CD14-positive monocyte (primary cell): ENCODE measurements around the gene XIRP1. TPM values are rescaled to one million over a fixed set of nuclear protein-coding genes. Genes with fewer than 3 reads are reported as not detected.

Source experiments
- DNase-seq, 3 donors: peaks; one replicate each; pipeline ENCODE4 v3.0.0-alpha.2; 2011 to 2022
- H2AFZ ChIP-seq: 2 replicates; pipeline ENCODE4 v1.6.0; 2012; ENCODE audit warnings: mild to moderate bottlenecking, low read depth, low read length, inconsistent platforms; ENCODE audit not compliant: insufficient read depth, poor library complexity, severe bottlenecking
- H3K27ac ChIP-seq, 2 donors: 1 replicate in 1 of 2; 2 replicates in 1 of 2; pipeline ENCODE4 v1.5.1; 2012 to 2013; ENCODE audit warnings: low read length in 2 of 2, control low read depth in 1 of 2, inconsistent platforms in 1 of 2, low read depth in 1 of 2, mild to moderate bottlenecking in 1 of 2
- H3K27me3 ChIP-seq, 2 donors: one replicate each; pipeline versions ENCODE4 v1.6.0 to v1.6.1; 2011 to 2013; ENCODE audit warnings: low read length in 2 of 2; ENCODE audit not compliant: control insufficient read depth in 2 of 2, insufficient read depth in 2 of 2
- H3K36me3 ChIP-seq, 2 donors: replicated peaks in 1 of 2; 1 replicate in 1 of 2; 2 replicates in 1 of 2; pipeline versions ENCODE4 v1.5.1 to v1.6.1; 2012 to 2013; ENCODE audit warnings: low read length in 2 of 2, control low read depth in 1 of 2, inconsistent platforms in 1 of 2, mild to moderate bottlenecking in 1 of 2; ENCODE audit not compliant: insufficient read depth in 2 of 2, control insufficient read depth in 1 of 2
- H3K4me1 ChIP-seq, 2 donors: 1 replicate in 1 of 2; 2 replicates in 1 of 2; pipeline versions ENCODE4 v1.5.1 to v1.6.1; 2012 to 2013; ENCODE audit warnings: low read length in 2 of 2, control low read depth in 1 of 2, inconsistent platforms in 1 of 2, mild to moderate bottlenecking in 1 of 2, moderate library complexity in 1 of 2; ENCODE audit not compliant: insufficient read depth in 2 of 2, control insufficient read depth in 1 of 2
- H3K4me2 ChIP-seq: replicated peaks from 2 replicates; pipeline ENCODE3; 2012; ENCODE audit warnings: low read length, moderate library complexity, mild to moderate bottlenecking; ENCODE audit not compliant: poor library complexity, severe bottlenecking; ENCODE audit errors: extremely low read depth
- H3K4me3 ChIP-seq, 3 experiments: fragments of 200-600 bp in 1 of 3; sonication (generic) in 1 of 3; replicated peaks in 1 of 3; 1 replicate in 2 of 3; 2 replicates in 1 of 3; pipeline ENCODE4 v1.5.1; 2011 to 2013; ENCODE audit warnings: low read length in 3 of 3, mild to moderate bottlenecking in 3 of 3, control low read depth in 2 of 3, low read depth in 2 of 3, inconsistent platforms in 1 of 3, moderate library complexity in 1 of 3
- H3K79me2 ChIP-seq: 2 replicates; pipeline ENCODE4 v1.6.0; 2012; ENCODE audit warnings: mild to moderate bottlenecking, control low read depth, inconsistent platforms, low read length, moderate library complexity; ENCODE audit not compliant: insufficient read depth
- H3K9ac ChIP-seq: 2 replicates; pipeline ENCODE4 v1.6.0; 2017; ENCODE audit warnings: low read length, mild to moderate bottlenecking; ENCODE audit not compliant: insufficient read depth, poor library complexity, severe bottlenecking
- H3K9me3 ChIP-seq, 2 donors: replicated peaks in 1 of 2; 1 replicate in 1 of 2; 2 replicates in 1 of 2; pipeline versions ENCODE4 v1.5.1 to v1.6.1; 2012 to 2013; ENCODE audit warnings: low read length in 2 of 2, control low read depth in 1 of 2; ENCODE audit not compliant: control insufficient read depth in 1 of 2, insufficient read depth in 1 of 2
- H4K20me1 ChIP-seq: 2 replicates; pipeline ENCODE4 v1.6.0; 2012; ENCODE audit warnings: mild to moderate bottlenecking, low read length, control low read depth, moderate library complexity; ENCODE audit not compliant: insufficient read depth
- H3K27ac Mint-ChIP-seq, 7 donors: one replicate each; pipeline ENCODE4 v1.8.0; 2020; ENCODE audit warnings: mild to moderate bottlenecking in 7 of 7, mixed read lengths in 7 of 7, moderate library complexity in 6 of 7, inconsistent platforms in 2 of 7
- H3K27me3 Mint-ChIP-seq, 3 donors: one replicate each; pipeline ENCODE4 v1.8.0; 2021 to 2022; ENCODE audit warnings: low read depth in 3 of 3, mild to moderate bottlenecking in 3 of 3, mixed read lengths in 3 of 3, moderate library complexity in 3 of 3, inconsistent platforms in 1 of 3
- H3K36me3 Mint-ChIP-seq, 2 donors: one replicate each; pipeline ENCODE4 v1.8.0; 2020; ENCODE audit warnings: mixed read lengths in 2 of 2, inconsistent platforms in 1 of 2, mild to moderate bottlenecking in 1 of 2
- H3K4me1 Mint-ChIP-seq: one replicate; pipeline ENCODE4 v1.8.0; 2020; ENCODE audit warnings: mild to moderate bottlenecking, mixed read lengths
- H3K4me3 Mint-ChIP-seq, 2 donors: one replicate each; pipeline ENCODE4 v1.8.0; 2020; ENCODE audit warnings: mild to moderate bottlenecking in 2 of 2, mixed read lengths in 2 of 2, moderate library complexity in 1 of 2
- H3K9me3 Mint-ChIP-seq, 7 donors: one replicate each; pipeline ENCODE4 v1.8.0; 2020 to 2022; ENCODE audit warnings: mixed read lengths in 7 of 7, mild to moderate bottlenecking in 6 of 7, moderate library complexity in 6 of 7, inconsistent platforms in 2 of 7
- CTCF ChIP-seq: fragments of 200-600 bp; IDR thresholded peaks from one replicate; pipeline ENCODE4 v1.8.0; 2022; ENCODE audit warnings: antibody characterized with exemption, mild to moderate bottlenecking
- WGBS: methylation state at CpG from one replicate; pipeline ENCODE4 v1.1.5; 2013; ENCODE audit warnings: missing lambda C conversion rate; ENCODE audit not compliant: insufficient coverage; 5-methylcytosine and 5-hydroxymethylcytosine counted together
- intact Hi-C, 2 donors: fragments of 100-400 bp; cut with micrococcal nuclease; formaldehyde crosslinking; loops; one replicate each; pipeline versions ENCODE4 v1.15.0 to v1.15.1; 2023
- polyA plus RNA-seq, 3 donors: library from polyadenylated mRNA; depleted of rRNA in 1 of 3; unstranded in 2 of 3; stranded (reverse) in 1 of 3; fragments of 300-500 nt in 2 of 3; fragments of >200 nt in 1 of 3; fragmentation: Illumina TruSeq in 2 of 3; gene quantifications; 1 replicate in 2 of 3; 2 replicates in 1 of 3; pipeline ENCODE4 v1.2.3, GENCODE V29; 2012 to 2021
- small RNA-seq: library from RNA; depleted of rRNA; stranded (forward); fragments of <200 nt; gene quantifications from one replicate; pipeline ENCODE3, GENCODE V24; 2012; ENCODE audit warnings: low read depth; ENCODE audit not compliant: insufficient read length

The XIRP1 gene
- polyA plus RNA-seq, 3 donors: not detected

DNA sequence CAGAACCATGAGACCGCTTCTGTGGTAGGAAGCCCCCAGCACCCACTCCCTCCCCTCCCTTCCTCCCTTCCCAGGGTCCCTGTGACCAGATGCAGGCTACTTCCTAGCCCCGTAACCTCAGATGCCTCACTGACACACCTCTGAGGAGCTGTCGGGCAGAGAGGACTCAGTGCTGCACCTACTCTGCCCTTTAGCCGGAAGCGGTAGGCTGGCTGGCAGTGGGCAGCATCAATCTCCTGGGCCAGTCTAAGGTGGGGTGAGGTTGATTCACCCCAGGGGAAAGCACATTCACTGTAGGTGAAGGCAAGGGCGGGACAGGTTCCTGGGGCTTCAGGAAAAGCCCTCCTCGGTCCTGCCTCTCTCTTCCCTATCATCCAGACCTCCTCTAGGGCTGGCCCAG is 58.1 kb downstream of the XIRP1 start:
- H3K9me3 ChIP-seq: no peaks in the 10 kb centered on the region
- H2AFZ ChIP-seq: no peak overlapping the region
- H3K4me3 ChIP-seq: no peak overlapping the region
- H3K36me3 ChIP-seq: no peaks in the 10 kb centered on the region
- H3K27me3 ChIP-seq: no peaks in the 10 kb centered on the region
- no peak overlapping the region for H3K9ac ChIP-seq
- Mint-ChIP-seq H3K4me1 (peaks cover 11% of the 10 kb centered on the region), H3K36me3 (peaks cover 16 to 18% of the 10 kb centered on the region in 2 donors), H3K27ac (peak overlapping the region in 2 of 7 donors; percentile 25 to 54), H3K4me3 (no peak overlapping the region), H3K27me3 (peaks cover 0 to 2% (median 1%) of the 10 kb centered on the region in 3 donors), H3K9me3 (peaks cover 0 to 2% (median 0%) of the 10 kb centered on the region in 7 donors)
- peaks cover 3 to 5% of the 10 kb centered on the region in 2 donors for H3K4me1 ChIP-seq
- H3K4me2 ChIP-seq: no peak overlapping the region
- no peaks in the 10 kb centered on the region for H3K79me2 ChIP-seq
- H3K27ac ChIP-seq: no peak overlapping the region
- H4K20me1 ChIP-seq: peaks cover 18% of the 10 kb centered on the region
- DNase-seq: no peak
- 60% methylated on average over 1 of the region's 7 CpGs for WGBS
- intact Hi-C loops: no loop called here
- TF ChIP-seq CTCF: no peak

DNA sequence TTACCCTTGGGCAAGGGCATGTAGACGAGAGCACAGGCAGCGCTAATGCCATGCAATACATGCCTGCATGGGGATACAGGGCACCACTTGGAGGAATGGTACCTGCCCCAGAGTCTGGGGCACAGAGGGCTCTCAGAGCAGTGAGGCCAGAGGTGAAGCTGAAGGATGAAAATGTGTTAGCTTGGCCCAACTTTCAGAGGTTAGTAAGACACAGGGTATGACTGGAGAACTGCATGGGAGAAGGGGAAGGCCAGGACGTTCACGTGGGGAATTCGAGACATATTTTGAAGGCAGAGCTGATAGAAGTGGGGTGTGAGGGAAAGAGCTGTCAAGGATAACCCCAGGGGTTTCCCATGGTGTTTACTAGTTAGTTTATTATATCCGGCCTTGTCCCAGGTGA is 58.6 kb downstream of the XIRP1 start:
- Mint-ChIP-seq H3K27ac (no peak overlapping the region), H3K36me3 (peaks cover 14 to 18% of the 10 kb centered on the region in 2 donors), H3K4me3 (no peak overlapping the region), H3K9me3 (peaks cover 0 to 2% (median 0%) of the 10 kb centered on the region in 7 donors), H3K27me3 (peaks cover 0 to 2% (median 1%) of the 10 kb centered on the region in 3 donors), H3K4me1 (peaks cover 7% of the 10 kb centered on the region)
- Histone ChIP-seq H3K4me2 (no peak overlapping the region), H3K36me3 (no peaks in the 10 kb centered on the region), H2AFZ (no peak overlapping the region), H3K27me3 (no peaks in the 10 kb centered on the region), H3K9ac (no peak overlapping the region), H3K4me1 (peaks cover under 1% of the 10 kb centered on the region in 2 donors), H3K4me3 (no peak overlapping the region), H3K9me3 (no peaks in the 10 kb centered on the region), H3K27ac (no peak overlapping the region), H4K20me1 (peaks cover 14% of the 10 kb centered on the region), H3K79me2 (no peaks in the 10 kb centered on the region)
- DNase-seq: peak in 1 of 3 donors; percentile 63
- intact Hi-C loops: no loop called here
- 79% methylated on average over 6 of the region's 6 CpGs for WGBS
- no peak for TF ChIP-seq CTCF

Small RNAs within 50 kb of the gene (small RNA-seq; reads per million reads assigned to genes)
- gene RF00017: not detected

Other genes starting within 250 kb of the XIRP1 start
- gene SCN11A, start 140.7 kb downstream of the XIRP1 start, polyA plus RNA-seq: not detected
- 10 to 100 TPM; 15.0 to 22.7 (median 17.1) TPM for gene WDR48, start 140.6 kb downstream of the XIRP1 start, polyA plus RNA-seq
- gene GORASP1, start 85.0 kb downstream of the XIRP1 start, polyA plus RNA-seq: 100 to 1,000 TPM in 1 of 3 donors, 10 to 100 TPM in 2; 23.2 to 105 (median 31.2) TPM
- gene TTC21A, start 84.9 kb downstream of the XIRP1 start, polyA plus RNA-seq: 10 to 100 TPM in 1 of 3 donors, 1 to 10 TPM in 1, under 1 TPM in 1; 0.67 to 12.9 (median 2.2) TPM
- 100 to 1,000 TPM; 104 to 487 (median 113) TPM for gene CSRNP1, start 39.0 kb downstream of the XIRP1 start, polyA plus RNA-seq
- 100 to 1,000 TPM in 2 of 3 donors, 10 to 100 TPM in 1; 25.9 to 405 (median 184) TPM for gene CX3CR1, start 87.4 kb upstream of the XIRP1 start, polyA plus RNA-seq
- gene CCR8, start 137.1 kb upstream of the XIRP1 start, polyA plus RNA-seq: not detected
- 1 to 10 TPM; 5.7 to 8.9 (median 7.5) TPM for gene SLC25A38, start 190.8 kb upstream of the XIRP1 start, polyA plus RNA-seq
- gene RPSA, start 214.1 kb upstream of the XIRP1 start, polyA plus RNA-seq: 100 to 1,000 TPM; 172 to 574 (median 219) TPM